Measurements from ENCODE around the gene KAZN.

DNA sequence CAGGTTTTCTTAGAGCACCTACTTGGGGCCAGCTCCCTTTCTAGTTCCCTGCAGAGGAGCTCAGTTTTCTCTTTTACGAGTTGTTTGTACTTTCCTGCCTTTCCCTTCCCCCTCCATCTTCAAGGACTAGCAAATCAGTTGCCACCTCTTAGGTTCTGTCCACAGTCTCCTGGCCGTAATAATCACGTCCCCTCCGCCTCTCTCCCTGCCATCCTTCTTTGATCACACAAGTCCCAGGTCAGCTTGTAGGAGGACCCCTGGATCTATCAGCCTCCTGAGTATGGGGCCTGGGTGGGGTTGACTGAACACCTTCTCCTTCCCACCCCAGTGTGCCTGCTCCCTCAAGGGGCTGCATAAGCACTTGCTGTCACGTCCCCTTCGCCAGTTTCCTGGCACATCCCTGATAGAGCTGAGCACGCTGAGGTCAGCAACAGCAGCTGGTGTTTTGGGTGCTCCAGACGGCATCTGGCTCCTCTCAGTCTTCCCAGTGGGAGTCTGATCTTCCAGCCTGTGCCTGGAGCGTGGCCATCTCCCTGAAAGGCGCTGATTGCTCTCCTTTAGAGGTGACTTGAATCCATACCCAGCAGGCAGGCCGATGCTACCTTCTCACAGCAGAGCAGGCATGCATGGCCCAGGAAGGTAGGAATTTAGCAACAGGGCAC lies 338.9 kb downstream of the KAZN start:
- TF ChIP-seq GATA3 (IDR thresholded peaks at IDR 0.05; ENCODE audit: low read depth, low read length) (no peak), GATA2 (IDR thresholded peaks at IDR 0.05; ENCODE audit: low read depth, low read length) (no peak)

All from SH-SY5Y (cell line).